ENCODE results near the gene IKZF4.

DNA sequence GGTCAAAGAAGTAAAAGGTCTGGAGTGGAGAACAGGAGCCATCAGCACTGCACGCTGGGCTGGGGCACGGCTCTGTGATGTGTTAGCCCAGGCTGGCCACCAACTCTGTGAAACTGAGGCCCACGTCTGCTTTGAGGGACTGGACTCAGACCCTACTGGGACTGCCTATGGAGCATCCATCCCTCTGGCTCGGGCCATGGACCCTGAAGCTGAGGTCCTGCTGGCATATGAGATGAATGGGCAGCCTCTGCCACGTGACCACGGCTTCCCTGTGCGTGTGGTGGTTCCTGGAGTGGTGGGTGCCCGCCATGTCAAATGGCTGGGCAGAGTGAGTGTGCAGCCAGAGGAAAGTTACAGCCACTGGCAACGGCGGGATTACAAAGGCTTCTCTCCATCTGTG, 16.6 kb upstream of the IKZF4 start:
- TF ChIP-seq, protein P1, sequence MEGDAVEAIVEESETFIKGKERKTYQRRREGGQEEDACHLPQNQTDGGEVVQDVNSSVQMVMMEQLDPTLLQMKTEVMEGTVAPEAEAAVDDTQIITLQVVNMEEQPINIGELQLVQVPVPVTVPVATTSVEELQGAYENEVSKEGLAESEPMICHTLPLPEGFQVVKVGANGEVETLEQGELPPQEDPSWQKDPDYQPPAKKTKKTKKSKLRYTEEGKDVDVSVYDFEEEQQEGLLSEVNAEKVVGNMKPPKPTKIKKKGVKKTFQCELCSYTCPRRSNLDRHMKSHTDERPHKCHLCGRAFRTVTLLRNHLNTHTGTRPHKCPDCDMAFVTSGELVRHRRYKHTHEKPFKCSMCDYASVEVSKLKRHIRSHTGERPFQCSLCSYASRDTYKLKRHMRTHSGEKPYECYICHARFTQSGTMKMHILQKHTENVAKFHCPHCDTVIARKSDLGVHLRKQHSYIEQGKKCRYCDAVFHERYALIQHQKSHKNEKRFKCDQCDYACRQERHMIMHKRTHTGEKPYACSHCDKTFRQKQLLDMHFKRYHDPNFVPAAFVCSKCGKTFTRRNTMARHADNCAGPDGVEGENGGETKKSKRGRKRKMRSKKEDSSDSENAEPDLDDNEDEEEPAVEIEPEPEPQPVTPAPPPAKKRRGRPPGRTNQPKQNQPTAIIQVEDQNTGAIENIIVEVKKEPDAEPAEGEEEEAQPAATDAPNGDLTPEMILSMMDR (IDR thresholded peaks at IDR 0.05 in 2 of 3, conservative IDR thresholded peaks at IDR 0.05 in 1 of 3; ENCODE audit: control insufficient read depth in 2 of 3, extremely low read depth in 1 of 3, insufficient read depth in 1 of 3, low read depth in 3 of 3, low read length in 3 of 3), result no peak
- TF ChIP-seq RAD21 (IDR thresholded peaks at IDR 0.05; ENCODE audit: insufficient read depth, low read depth, low read length) (no peak), TCF7 (IDR thresholded peaks at IDR 0.05; ENCODE audit: borderline replicate concordance) (no peak), GABPA (IDR thresholded peaks at IDR 0.05; ENCODE audit: low read depth) (no peak), SIN3A (IDR thresholded peaks at IDR 0.05; ENCODE audit: low read depth, low read length) (no peak), USF1 (IDR thresholded peaks at IDR 0.05; ENCODE audit: borderline replicate concordance, extremely low read length, insufficient read depth, low read depth, low read length) (no peak), RFX5 (IDR thresholded peaks at IDR 0.05; ENCODE audit: low read depth, low read length) (no peak), CREB1 (IDR thresholded peaks at IDR 0.05; ENCODE audit: low read depth) (no peak), TCF3 (IDR thresholded peaks at IDR 0.05; ENCODE audit: borderline replicate concordance, insufficient read depth, low read depth, low read length) (no peak)

All from GM12878 (cell line).